ENCODE results near the gene FZD4.

- TF ChIP-seq, protein P1, sequence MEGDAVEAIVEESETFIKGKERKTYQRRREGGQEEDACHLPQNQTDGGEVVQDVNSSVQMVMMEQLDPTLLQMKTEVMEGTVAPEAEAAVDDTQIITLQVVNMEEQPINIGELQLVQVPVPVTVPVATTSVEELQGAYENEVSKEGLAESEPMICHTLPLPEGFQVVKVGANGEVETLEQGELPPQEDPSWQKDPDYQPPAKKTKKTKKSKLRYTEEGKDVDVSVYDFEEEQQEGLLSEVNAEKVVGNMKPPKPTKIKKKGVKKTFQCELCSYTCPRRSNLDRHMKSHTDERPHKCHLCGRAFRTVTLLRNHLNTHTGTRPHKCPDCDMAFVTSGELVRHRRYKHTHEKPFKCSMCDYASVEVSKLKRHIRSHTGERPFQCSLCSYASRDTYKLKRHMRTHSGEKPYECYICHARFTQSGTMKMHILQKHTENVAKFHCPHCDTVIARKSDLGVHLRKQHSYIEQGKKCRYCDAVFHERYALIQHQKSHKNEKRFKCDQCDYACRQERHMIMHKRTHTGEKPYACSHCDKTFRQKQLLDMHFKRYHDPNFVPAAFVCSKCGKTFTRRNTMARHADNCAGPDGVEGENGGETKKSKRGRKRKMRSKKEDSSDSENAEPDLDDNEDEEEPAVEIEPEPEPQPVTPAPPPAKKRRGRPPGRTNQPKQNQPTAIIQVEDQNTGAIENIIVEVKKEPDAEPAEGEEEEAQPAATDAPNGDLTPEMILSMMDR (conservative IDR thresholded peaks at IDR 0.05) = peak; percentile 24
- no peak for TF ChIP-seq ZFX (IDR thresholded peaks at IDR 0.05)
These were observed at the start of gene FZD4 for GRCh38 chr11:86955361-86956120.
